OCI-LY7 (cell line): ENCODE results near the gene RASIP1. TPM values are rescaled to one million over a fixed set of nuclear protein-coding genes. Genes with fewer than 3 reads are reported as not detected.
A peak's percentile ranks its signal among the peaks of the same experiment; 100 is the strongest.

Experiments
- BruUV-seq: library from RNA; stranded (reverse); fragments of 400-500 nt; replicated peaks from 2 replicates; lab custom pipeline; 2021; lab: Mats Ljungman, UMichigan
- CTCF ChIA-PET: fragments of 300-600 bp; sonication (Branson Sonifier 250); formaldehyde crosslinking; loops from one replicate; lab custom pipeline; 2022; ENCODE audit warnings: antibody characterized with exemption; ENCODE audit not compliant: unreplicated experiment; lab: Charles Lee
- POLR2A ChIA-PET: fragments of 300-600 bp; sonication (Branson Sonifier 250); formaldehyde crosslinking; loops from one replicate; lab custom pipeline; 2022; ENCODE audit warnings: antibody characterized with exemption; lab: Charles Lee
- DNase-seq: peaks from one replicate; pipeline ENCODE4 v3.0.0-alpha.2; 2015; ENCODE audit warnings: low spot score
- H2AFZ ChIP-seq: fragments of 200-600 bp; sonication (generic), shearing (Covaris generic); 2 replicates; pipeline ENCODE4 v1.6.1; 2014; ENCODE audit warnings: mild to moderate bottlenecking, antibody characterized with exemption, low read length, moderate library complexity
- H3K27ac ChIP-seq: fragments of 200-600 bp; sonication (generic); 2 replicates; pipeline ENCODE4 v1.5.1; 2014; ENCODE audit warnings: mixed run types, low read depth, mild to moderate bottlenecking, moderate library complexity, low read length, inconsistent platforms; ENCODE audit not compliant: poor library complexity, severe bottlenecking
- H3K36me3 ChIP-seq: fragments of 200-600 bp; sonication (generic); 2 replicates; pipeline ENCODE4 v1.6.1; 2014; ENCODE audit warnings: mild to moderate bottlenecking, antibody characterized with exemption, low read length, moderate library complexity, mixed read lengths; ENCODE audit not compliant: insufficient read depth
- H3K4me1 ChIP-seq: fragments of 200-600 bp; sonication (generic); 2 replicates; pipeline ENCODE4 v1.5.1; 2014; ENCODE audit warnings: mild to moderate bottlenecking, low read length; ENCODE audit not compliant: insufficient read depth, poor library complexity, severe bottlenecking
- H3K4me2 ChIP-seq: fragments of 200-600 bp; sonication (generic); 2 replicates; pipeline ENCODE4 v1.6.1; 2014; ENCODE audit warnings: mild to moderate bottlenecking, low read length
- H3K4me3 ChIP-seq: fragments of 200-600 bp; sonication (generic); 2 replicates; pipeline ENCODE4 v1.5.1; 2014; ENCODE audit warnings: mild to moderate bottlenecking, low read depth, low read length; ENCODE audit not compliant: poor library complexity, severe bottlenecking
- H3K79me2 ChIP-seq: fragments of 200-600 bp; sonication (generic); 2 replicates; pipeline ENCODE4 v1.6.1; 2016; ENCODE audit warnings: low read depth, mild to moderate bottlenecking, low read length, moderate library complexity, mixed read lengths; ENCODE audit not compliant: insufficient read depth
- H3K9me2 ChIP-seq: fragments of 200-600 bp; sonication (generic); 2 replicates; pipeline ENCODE4 v1.6.1; 2016; ENCODE audit warnings: mild to moderate bottlenecking, low read length, mixed read lengths; ENCODE audit not compliant: insufficient read depth
- H3K9me3 ChIP-seq: fragments of 200-600 bp; sonication (generic); 2 replicates; pipeline ENCODE4 v1.6.1; 2014; ENCODE audit warnings: mild to moderate bottlenecking, mixed run types, low read length, mixed read lengths
- H4K20me1 ChIP-seq: fragments of 200-600 bp; sonication (generic); 2 replicates; pipeline ENCODE4 v1.6.1; 2014; ENCODE audit warnings: mild to moderate bottlenecking, antibody characterized with exemption, low read length, moderate library complexity, mixed read lengths; ENCODE audit not compliant: insufficient read depth
- CTCF ChIP-seq: fragments of 200-600 bp; sonication (generic); conservative IDR thresholded peaks from 2 replicates; pipeline ENCODE4 v1.5.1; 2014; ENCODE audit warnings: mild to moderate bottlenecking, antibody characterized with exemption, low read length, moderate library complexity, mixed read lengths
- EZH2phosphoT487 ChIP-seq: fragments of 200-600 bp; sonication (generic); IDR thresholded peaks from 2 replicates; pipeline ENCODE4 v1.6.1; 2018; ENCODE audit warnings: low read depth, borderline replicate concordance, mild to moderate bottlenecking, mixed run types, antibody characterized with exemption, low read length, moderate library complexity, mixed read lengths
- intact Hi-C: fragments of 100-400 bp; cut with micrococcal nuclease; formaldehyde crosslinking; loops from one replicate; pipeline ENCODE4 v1.10.0; 2022; ENCODE audit not compliant: unreplicated experiment
- total RNA-seq, 2 experiments: library from RNA; depleted of rRNA in 1 of 2; stranded (reverse); fragments of >200 nt in 1 of 2; shearing (Covaris generic) in 1 of 2; gene quantifications; 2 replicates each; pipeline ENCODE4 v1.2.3, GENCODE V29; 2014 to 2022

RASIP1 gene
- total RNA-seq, 2 experiments from 2014 or later, result 0.09 to 0.36 TPM

- no peak for DNase-seq
- ChIA-PET POLR2A (interaction anchor here (0.5 to 1.1 kb wide), 2 partner anchors 54 to 128 kb away, joined by 4 to 5 read pairs; no protein-coding TSS in a partner anchor), CTCF (no interaction called here)
- H2AFZ ChIP-seq, result no peak overlapping the region
- intact Hi-C loops, result no loop called here
- no peaks in the 10 kb centered on the region for H3K9me2 ChIP-seq
- H3K79me2 ChIP-seq, result no peaks in the 10 kb centered on the region
- TF ChIP-seq CTCF (no peak), EZH2phosphoT487 (no peak)
- no peak overlapping the region for H3K4me2 ChIP-seq
- H3K4me3 ChIP-seq, result no peak overlapping the region
- no peak overlapping the region for H3K27ac ChIP-seq
- no peaks in the 10 kb centered on the region for H3K9me3 ChIP-seq
- H3K36me3 ChIP-seq, result no peaks in the 10 kb centered on the region
- H3K4me1 ChIP-seq, result peaks cover 7% of the 10 kb centered on the region
- no peaks in the 10 kb centered on the region for H4K20me1 ChIP-seq
- BruUV-seq, result no TSS peak
Observed at GRCh38 chr19:48784527-48784926, 44.1 kb upstream of the RASIP1 start.

- Histone ChIP-seq H2AFZ (no peak overlapping the region), H3K36me3 (no peaks in the 10 kb centered on the region), H3K79me2 (no peaks in the 10 kb centered on the region), H3K4me3 (no peak overlapping the region), H3K4me1 (peaks cover 10% of the 10 kb centered on the region), H3K27ac (no peak overlapping the region), H3K9me2 (no peaks in the 10 kb centered on the region), H4K20me1 (no peaks in the 10 kb centered on the region), H3K4me2 (no peak overlapping the region), H3K9me3 (no peaks in the 10 kb centered on the region)
- BruUV-seq, result no TSS peak
- ChIA-PET POLR2A (no interaction called here), CTCF (no interaction called here)
- no peak for DNase-seq
- TF ChIP-seq EZH2phosphoT487 (no peak), CTCF (no peak)
- intact Hi-C loops, result no loop called here
Observed at GRCh38 chr19:48780631-48781391, 40.4 kb upstream of the RASIP1 start.

GRCh38 chr19:48779636-48780035 lies 39.2 kb upstream of the RASIP1 start:
- intact Hi-C loops, result no loop called here
- TF ChIP-seq EZH2phosphoT487 (no peak), CTCF (no peak)
- no peaks in the 10 kb centered on the region for H3K36me3 ChIP-seq
- H3K9me2 ChIP-seq, result no peaks in the 10 kb centered on the region
- H2AFZ ChIP-seq, result peak overlapping the region; percentile 44; the same call in 1 of the 2 replicates
- peaks cover 10% of the 10 kb centered on the region for H3K4me1 ChIP-seq
- H3K4me2 ChIP-seq, result peak overlapping the region; percentile 2; the same call in 1 of the 2 replicates
- no TSS peak for BruUV-seq
- H4K20me1 ChIP-seq, result no peaks in the 10 kb centered on the region
- POLR2A ChIA-PET, result interaction anchor here (0.6 kb wide), 1 partner anchor 45 kb away, joined by 3 read pairs; no protein-coding TSS in a partner anchor
- no peak overlapping the region for H3K27ac ChIP-seq
- H3K4me3 ChIP-seq, result no peak overlapping the region
- peak; percentile 58 for DNase-seq
- no peaks in the 10 kb centered on the region for H3K9me3 ChIP-seq
- no peaks in the 10 kb centered on the region for H3K79me2 ChIP-seq
- CTCF ChIA-PET, result no interaction called here
